ENCODE data around the gene CERK.

CERK gene

DNA sequence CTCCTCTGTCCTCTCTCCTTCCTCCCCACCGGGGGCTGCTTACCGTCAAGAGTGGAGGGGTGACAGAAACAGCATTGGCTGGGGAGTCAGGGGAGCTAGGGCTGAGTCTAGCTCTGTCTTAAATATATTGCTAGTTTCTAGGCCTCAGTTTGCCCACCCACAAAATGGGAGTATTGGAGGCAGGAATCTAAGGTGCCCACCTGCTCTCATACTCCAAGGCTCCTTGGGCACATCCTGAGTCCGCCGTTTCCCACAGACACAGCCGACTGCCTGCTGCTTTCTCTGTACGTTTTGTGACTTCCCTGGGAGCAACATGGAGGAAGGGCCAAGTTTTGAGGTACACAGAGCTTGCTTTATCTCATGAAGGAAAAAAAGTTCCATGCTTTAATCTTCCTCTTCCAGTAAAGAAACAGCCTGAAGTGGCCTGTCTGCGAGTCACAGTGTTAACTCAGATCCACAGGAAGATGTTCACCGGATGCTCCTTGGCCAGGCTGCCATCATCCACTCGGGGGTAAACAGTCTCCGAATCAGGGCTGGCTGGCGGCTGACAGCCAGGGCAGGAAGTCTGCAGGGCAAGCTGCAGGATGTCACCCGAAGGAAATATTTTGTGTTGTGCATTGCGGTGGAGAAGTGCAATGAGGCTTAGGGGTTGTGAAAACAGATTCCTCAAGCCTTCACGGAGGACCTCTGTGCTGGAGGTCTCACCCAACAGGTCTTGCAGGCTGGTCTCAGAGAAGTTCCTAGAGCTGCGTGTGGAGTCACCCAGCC lies 11.0 kb upstream of the CERK start:
- TF ChIP-seq, protein P1, sequence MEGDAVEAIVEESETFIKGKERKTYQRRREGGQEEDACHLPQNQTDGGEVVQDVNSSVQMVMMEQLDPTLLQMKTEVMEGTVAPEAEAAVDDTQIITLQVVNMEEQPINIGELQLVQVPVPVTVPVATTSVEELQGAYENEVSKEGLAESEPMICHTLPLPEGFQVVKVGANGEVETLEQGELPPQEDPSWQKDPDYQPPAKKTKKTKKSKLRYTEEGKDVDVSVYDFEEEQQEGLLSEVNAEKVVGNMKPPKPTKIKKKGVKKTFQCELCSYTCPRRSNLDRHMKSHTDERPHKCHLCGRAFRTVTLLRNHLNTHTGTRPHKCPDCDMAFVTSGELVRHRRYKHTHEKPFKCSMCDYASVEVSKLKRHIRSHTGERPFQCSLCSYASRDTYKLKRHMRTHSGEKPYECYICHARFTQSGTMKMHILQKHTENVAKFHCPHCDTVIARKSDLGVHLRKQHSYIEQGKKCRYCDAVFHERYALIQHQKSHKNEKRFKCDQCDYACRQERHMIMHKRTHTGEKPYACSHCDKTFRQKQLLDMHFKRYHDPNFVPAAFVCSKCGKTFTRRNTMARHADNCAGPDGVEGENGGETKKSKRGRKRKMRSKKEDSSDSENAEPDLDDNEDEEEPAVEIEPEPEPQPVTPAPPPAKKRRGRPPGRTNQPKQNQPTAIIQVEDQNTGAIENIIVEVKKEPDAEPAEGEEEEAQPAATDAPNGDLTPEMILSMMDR (IDR thresholded peaks at IDR 0.05; ENCODE audit: control extremely low read depth, extremely low read depth, low read depth, missing control alignments), result no peak
- CTCF ChIA-PET, result interaction anchor here (1.1 to 4.1 kb wide), 5 partner anchors 8 to 54 kb away, joined by 3 to 28 read pairs (median 4); no protein-coding TSS in a partner anchor
- DNase-seq (ENCODE audit: extremely low spot score), result no peak
- POLR2A ChIA-PET, result interaction anchor here (2.2 kb wide), 1 partner anchor 13 kb away, joined by 10 read pairs; the partner anchor contains the start of gene TBC1D22A

GRCh38 chr22:46748206-46748907 lies 10.3 kb upstream of the CERK start:
- TF ChIP-seq, protein P1 (IDR thresholded peaks at IDR 0.05; ENCODE audit: control extremely low read depth, extremely low read depth, low read depth, missing control alignments), result no peak
- ChIA-PET CTCF (interaction anchor here (1.1 to 4.1 kb wide), 3 partner anchors 8 to 15 kb away, joined by 3 to 28 read pairs (median 4); no protein-coding TSS in a partner anchor), POLR2A (no interaction called here)
- DNase-seq (ENCODE audit: extremely low spot score), result no peak

DNA sequence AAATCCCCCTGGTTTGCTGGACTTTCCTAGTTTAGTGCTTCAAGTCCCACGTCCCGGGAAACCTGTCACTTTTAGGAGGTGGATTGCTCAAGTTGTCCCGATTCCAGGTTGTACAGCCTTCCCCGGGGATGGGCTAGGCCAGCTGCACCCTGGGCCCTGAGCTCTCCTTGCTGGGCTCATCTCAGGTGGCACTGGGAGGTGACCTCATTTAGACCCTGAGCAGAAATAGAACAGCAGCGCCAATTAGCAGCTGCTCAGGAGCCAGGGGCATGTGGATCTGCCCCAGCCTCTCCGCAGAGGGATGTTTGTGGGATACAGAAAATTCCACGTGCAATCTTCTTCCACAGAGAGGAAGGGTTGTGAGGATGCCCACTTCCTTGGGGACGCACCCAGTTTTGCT lies 9.6 kb upstream of the CERK start:
- TF ChIP-seq, protein P1 (IDR thresholded peaks at IDR 0.05; ENCODE audit: control extremely low read depth, extremely low read depth, low read depth, missing control alignments), result no peak
- DNase-seq (ENCODE audit: extremely low spot score), result no peak
- ChIA-PET POLR2A (no interaction called here), CTCF (interaction anchor here (1.0 to 4.1 kb wide), 2 partner anchors 11 to 56 kb away, joined by 3 to 28 read pairs; no protein-coding TSS in a partner anchor)

DNA sequence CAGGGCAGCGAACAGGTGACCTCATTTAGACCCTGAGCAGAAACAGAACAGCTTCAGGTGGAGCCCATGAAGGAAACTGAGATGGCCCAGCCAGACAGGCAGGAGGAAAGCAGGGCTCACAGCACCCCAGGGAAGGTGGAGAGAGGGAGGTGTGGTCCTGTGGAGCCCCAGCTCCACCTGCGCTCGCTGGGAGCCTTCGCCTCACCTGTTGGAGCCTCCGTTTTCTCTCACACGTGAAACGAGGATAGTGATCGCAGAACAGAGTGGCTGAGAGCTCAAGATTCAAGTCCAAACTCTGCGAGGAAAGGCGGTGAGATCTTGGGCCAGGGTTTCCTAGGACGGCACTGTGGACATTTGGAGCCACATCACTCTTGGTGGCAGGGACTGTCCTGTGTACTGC lies 8.6 kb upstream of the CERK start:
- no peak for DNase-seq (ENCODE audit: extremely low spot score)
- CTCF ChIA-PET, result interaction anchor here (0.9 to 1.2 kb wide), 2 partner anchors 10 to 12 kb away, joined by 3 to 4 read pairs; no protein-coding TSS in a partner anchor
- TF ChIP-seq, protein P1 (IDR thresholded peaks at IDR 0.05; ENCODE audit: control extremely low read depth, extremely low read depth, low read depth, missing control alignments), result no peak
- POLR2A ChIA-PET, result interaction anchor here (0.6 kb wide), 1 partner anchor 738 kb away, joined by 3 read pairs; no protein-coding TSS in a partner anchor

GRCh38 chr22:46746192-46746591 lies 8.1 kb upstream of the CERK start:
- DNase-seq (ENCODE audit: extremely low spot score), result no peak
- POLR2A ChIA-PET, result interaction anchor here (0.6 kb wide), 1 partner anchor 738 kb away, joined by 3 read pairs; no protein-coding TSS in a partner anchor
- TF ChIP-seq, protein P1 (IDR thresholded peaks at IDR 0.05; ENCODE audit: control extremely low read depth, extremely low read depth, low read depth, missing control alignments), result no peak
- CTCF ChIA-PET, result interaction anchor here (0.9 to 1.2 kb wide), 2 partner anchors 11 to 12 kb away, joined by 3 to 4 read pairs; no protein-coding TSS in a partner anchor

DNA sequence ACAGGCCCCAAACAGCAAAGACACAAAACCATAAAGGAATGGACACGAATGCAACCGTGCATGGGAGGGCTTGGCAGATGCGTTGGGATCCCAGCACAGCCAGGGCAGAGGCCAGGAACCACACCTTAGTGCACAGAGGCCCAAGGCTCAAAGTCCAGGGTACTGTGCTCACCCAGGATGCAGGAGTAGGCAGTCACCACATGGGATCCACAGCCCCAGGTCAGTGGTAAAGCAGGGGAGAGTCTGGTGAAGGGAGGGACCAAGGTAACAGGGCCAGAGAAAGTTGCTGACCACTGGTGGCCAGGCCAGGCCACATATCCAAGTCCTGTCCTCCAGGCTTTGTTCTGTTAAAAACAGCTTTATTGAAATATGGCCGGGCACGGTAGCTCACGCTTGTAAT lies 6.5 kb upstream of the CERK start:
- DNase-seq (ENCODE audit: extremely low spot score), result no peak
- ChIA-PET POLR2A (no interaction called here), CTCF (interaction anchor here (7.0 kb wide), 1 partner anchor 14 kb away, joined by 49 read pairs; no protein-coding TSS in a partner anchor)
- TF ChIP-seq, protein P1 (IDR thresholded peaks at IDR 0.05; ENCODE audit: control extremely low read depth, extremely low read depth, low read depth, missing control alignments), result no peak
